GM19240 (cell line): ENCODE data around the gene SLC9A6.
"Not testable (repeated sequence)": the region's sequence is repeated elsewhere in the genome, so short reads cannot be mapped to it uniquely, and the experiment has no call there.

Experiments used
- DNase-seq: peaks from one replicate; pipeline ENCODE4 v3.0.0; 2011; ENCODE audit warnings: low spot score; ENCODE audit not compliant: insufficient read length

Gene SLC9A6

GRCh38 chrX:136029766-136030165 lies 44.5 kb downstream of the SLC9A6 start:
- DNase-seq = no peak

DNA sequence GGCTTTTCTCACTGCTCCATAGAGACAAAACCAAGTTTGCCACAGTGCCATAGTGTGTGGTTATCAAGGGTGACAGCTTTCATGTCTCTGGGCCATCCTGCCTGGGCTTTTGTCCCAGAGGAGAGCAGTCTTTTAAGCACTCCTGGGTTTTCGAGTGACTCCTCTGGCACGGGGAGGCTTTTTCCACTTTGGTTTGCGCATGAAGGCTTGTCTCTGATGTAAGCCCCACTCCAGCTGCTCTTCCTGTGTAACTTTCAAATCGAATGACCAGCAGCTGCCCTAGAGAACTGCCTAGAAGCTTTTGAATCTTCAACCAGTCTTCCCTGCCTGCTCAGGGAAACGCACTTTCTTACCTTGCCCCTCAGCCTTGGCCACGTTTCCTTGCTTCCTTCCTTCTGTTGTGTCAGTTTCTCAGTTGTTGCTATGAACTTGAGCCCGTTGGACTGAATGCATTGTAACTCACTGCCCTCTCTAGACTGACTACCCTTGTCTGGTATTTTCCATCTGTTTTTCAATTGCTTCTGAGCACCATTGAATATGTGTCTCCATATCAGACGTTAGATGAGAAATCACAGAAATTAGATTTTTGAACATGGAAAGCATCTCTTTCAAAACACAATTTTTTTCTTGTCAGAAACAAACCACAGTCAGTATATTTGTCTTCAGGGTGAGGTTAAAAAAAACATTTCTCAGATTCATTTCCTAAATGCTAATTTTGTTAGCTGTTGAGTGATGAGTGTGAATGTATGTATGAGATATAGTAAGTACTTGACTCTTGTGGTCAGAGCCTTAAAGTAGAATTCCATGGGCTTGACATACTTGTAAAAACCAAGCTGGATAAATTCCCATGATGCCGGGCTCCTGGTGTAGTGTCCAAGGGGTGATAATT lies 45.3 kb downstream of the SLC9A6 start:
- DNase-seq = no peak

- no peak for DNase-seq
Measured at GRCh38 chrX:136031626-136032025, 46.4 kb downstream of the SLC9A6 start.

- no peak for DNase-seq
Measured at GRCh38 chrX:136032370-136032769, 47.1 kb downstream of the SLC9A6 start.

- DNase-seq = no peak
Measured at GRCh38 chrX:136034668-136035067, 49.4 kb downstream of the SLC9A6 start.

DNA sequence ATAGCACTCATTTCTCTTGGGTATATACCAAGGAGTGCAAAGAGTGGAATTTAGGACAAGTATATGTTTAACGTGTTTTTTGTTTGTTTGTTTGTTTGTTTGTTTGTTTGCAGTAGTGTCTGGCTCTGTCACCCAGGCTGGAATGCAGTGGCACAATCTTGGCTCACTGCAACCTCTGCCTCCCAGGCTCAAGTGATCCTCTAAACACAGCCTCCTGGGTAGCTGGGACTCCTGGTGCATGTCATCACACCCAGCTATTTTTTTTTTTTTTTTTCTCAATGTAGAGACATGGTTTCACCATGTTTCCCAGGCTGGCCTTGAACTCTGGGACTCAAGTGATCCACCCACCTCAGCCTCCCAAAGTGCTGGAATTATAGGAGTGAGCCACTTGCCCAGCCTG lies 50.4 kb downstream of the SLC9A6 start:
- no peak for DNase-seq

DNA sequence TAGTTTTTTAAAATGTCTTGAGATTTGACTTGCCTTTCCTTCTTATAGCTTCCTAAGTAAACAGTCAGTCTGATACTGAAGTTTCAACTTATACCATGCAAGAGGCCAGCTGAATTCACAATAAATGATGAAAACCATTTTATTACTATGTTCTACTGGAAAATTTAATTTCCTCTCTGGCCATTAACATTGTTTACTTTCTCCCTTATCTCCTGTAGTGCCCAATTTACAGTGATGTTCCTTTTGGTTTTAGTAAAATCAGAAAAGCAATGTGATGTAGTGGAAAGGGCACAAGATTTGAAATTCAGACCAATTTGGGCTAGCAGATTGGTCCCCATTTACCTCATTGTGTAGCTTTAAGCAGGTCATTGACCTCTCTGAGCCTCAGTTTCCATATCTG lies 54.2 kb downstream of the SLC9A6 start:
- no peak for DNase-seq

DNA sequence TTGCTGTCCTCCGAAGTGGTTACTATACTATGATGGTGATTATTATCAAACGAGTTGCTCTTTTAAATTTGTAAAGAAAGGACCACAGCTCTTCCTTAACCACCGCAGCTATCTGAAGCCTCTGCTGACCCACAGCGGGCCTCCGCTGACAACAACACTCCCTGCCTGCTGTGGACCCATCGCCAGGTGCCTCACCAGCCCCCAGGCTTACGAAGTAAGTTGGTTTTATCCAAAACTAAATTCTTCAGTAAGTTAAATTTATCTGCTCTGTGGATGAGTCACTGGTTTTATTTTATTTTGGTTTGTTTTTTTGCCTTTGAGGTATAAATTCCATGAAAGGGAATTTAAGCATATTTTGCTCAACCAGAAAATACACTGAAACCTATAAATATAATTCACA lies 54.7 kb downstream of the SLC9A6 start:
- DNase-seq = no peak

GRCh38 chrX:136041254-136041812 lies 56.1 kb downstream of the SLC9A6 start:
- DNase-seq = no peak

DNA sequence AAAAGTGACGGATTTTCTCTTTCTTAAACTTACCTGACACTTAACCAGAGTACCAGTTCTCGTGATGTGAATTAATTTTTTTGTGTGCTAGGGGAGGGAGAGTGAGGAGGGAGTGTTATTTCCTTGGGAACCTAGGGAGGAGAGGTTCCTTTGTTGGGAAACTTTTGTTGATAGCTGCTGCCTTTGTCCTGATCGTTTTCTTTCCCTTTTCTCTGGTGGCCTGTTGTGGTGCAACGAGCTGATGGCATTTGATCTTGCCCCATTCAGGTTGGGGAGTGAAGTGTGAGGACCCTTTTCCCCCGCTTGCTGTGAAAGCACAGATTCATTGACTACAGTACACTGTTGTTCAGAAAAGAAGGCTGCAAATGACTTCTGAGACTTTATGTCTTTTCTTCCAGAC lies 59.8 kb downstream of the SLC9A6 start:
- DNase-seq = no peak

DNA sequence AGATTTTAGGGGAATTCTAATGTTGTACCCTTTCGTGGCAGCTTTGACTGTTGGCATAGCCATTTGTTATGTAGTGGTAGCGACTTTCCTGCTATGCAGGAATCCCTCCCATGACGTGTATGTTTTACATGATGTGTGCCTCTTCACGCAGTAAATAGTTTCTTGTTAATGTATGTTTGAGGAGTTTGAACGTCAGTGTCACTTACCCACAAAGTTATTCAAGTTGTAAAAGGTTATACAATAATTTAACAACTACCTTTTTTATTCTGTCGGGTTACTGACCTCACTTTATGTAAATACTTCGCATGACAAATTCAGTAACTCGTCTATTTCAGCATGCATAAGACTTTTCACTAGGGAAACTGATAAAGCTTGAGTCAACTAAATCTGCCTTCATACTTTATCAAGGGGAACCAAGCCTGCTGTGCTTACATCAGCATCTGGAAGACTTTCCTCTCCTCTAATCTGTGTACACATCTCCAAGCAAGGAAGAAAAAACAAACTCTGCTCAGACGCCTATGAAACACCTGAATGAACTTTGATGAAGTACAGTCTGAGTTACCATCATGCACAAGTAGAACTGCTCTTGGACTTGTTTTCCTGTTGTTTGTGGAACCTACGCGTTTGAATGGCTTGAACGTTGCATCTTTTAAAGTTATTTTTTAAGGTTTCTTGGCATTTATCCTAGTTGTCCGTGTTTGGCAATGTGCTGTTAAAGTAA lies 61.2 kb downstream of the SLC9A6 start:
- no peak for DNase-seq

- no peak for DNase-seq
Measured at GRCh38 chrX:136047016-136047642, 61.9 kb downstream of the SLC9A6 start.

DNA sequence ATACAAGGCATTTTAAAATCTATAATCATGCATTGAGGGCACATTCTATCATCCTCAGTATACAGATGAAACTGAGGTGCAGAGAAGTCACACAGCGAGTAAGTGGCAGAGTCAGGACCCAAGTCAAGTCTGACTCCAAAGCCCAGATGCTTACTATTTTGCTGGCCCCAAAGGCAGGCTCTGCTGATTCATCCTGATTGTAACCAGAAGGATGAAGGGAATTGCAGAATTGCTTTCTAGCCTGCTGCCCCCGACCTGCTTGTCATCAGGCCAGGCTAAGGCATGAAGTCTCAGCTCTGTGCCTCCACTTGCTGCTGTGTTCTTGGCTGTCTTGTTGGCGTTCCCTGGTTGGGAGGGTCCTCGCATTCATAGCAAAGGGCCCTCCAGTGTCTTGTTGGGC lies 62.7 kb downstream of the SLC9A6 start:
- DNase-seq = no peak

- DNase-seq = no peak
Measured at GRCh38 chrX:136048446-136048845, 63.2 kb downstream of the SLC9A6 start.

DNA sequence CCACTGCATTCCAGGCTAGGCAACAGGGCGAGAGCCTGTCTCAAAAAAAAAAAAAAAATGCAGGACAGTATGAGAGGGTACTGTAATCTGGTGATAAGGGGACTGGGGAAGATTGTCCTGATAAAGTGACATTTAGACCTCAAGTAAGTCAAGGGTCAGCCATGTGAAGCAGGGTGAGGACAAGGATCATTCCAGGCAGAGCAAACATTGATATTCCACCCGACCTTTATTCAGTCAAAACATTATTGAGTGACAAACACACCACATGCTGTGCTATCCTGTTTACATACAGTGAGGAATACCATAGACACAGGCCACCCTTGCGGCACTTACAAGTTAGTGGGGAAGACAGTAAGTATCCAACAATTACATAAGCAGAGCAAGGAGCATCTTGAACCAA lies 64.4 kb downstream of the SLC9A6 start:
- DNase-seq = no peak

DNA sequence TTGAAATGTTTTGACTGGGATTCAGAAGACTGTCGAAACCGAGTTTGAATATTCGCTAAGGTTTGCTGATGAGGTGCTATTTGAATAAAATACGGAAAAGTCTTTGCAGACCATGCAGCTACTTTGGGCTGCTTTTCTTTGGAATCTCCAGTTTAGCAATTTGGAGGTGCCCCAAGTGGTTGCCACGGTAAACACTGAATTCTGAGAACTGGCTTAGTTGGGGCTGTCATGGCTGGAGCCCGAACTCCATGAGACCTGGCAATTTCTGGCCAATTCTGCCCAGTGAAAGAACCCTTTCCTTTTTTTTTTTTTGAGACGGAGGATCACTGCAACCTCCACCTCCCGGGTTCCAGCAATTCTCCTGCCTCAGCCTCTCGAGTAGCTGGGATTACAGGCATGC lies 65.6 kb downstream of the SLC9A6 start:
- DNase-seq = not testable (repeated sequence)

- no peak for DNase-seq
Measured at GRCh38 chrX:136051611-136052010, 66.4 kb downstream of the SLC9A6 start.

DNA sequence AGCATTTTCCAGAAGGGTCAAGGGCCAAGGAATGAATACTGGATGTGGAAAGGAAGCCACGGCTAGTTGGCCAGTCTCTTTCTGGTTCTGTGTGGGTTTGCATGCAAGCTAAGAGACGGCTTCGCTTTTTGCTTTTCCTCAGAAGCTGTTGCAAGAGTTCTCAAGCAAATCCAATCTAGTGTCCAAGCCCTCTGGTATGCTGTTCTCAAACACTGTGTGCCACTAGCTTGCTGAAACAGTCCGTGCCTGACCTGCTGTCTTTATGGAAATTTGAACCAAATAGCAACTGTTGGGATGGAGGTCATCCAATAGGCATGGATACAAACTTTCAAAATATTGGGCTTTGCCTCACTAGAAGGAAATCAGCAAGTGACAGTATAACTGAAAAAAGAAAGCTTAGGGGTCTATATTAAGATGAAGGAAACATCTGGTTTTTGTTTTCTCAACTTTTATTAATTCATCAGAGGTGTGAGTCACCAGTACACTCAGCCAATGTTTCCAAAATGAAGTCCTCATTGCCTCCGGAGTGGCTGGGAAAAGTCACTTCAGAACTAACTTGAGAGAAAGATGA lies 70.5 kb downstream of the SLC9A6 start:
- DNase-seq = no peak

DNA sequence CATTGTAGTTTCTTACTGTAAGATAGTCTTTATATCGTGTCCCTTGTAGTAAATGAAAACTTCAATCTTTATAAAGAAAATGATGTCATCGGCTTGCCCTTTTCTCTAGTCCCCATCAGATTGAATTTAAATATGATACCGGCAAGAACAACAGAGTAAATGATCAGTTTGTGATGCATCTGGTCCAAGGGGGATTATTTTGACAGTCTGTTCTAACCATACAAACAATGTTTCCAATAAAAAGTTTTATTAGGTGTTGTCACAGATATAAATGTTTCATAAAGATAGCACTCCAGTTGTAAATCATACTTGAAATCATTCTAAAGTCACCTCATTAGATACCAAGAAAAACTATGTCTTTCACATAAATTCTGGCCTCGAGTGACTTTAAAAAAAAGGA lies 72.3 kb downstream of the SLC9A6 start:
- no peak for DNase-seq

- no peak for DNase-seq
Measured at GRCh38 chrX:136059350-136059749, 74.1 kb downstream of the SLC9A6 start.

- no peak for DNase-seq
Measured at GRCh38 chrX:136061286-136061685, 76.1 kb downstream of the SLC9A6 start.

- DNase-seq = no peak
Measured at GRCh38 chrX:136061696-136062095, 76.5 kb downstream of the SLC9A6 start.
